AG04449 (cell line): Measurements from ENCODE around the gene FRMD4A.
A peak's percentile ranks its signal among the peaks of the same experiment; 100 is the strongest.
"Not testable (repeated sequence)": the region's sequence is repeated elsewhere in the genome, so short reads cannot be mapped to it uniquely, and the experiment has no call there.

Experiments used
- CTCF ChIA-PET: fragments of 350-600 bp; formaldehyde crosslinking; extraction: SDS; loops from one replicate; lab custom pipeline; 2021; ENCODE audit warnings: antibody characterized with exemption; lab: Yijun Ruan, JAX
- POLR2A ChIA-PET: fragments of 400-600, 350-600 bp; formaldehyde crosslinking; extraction: SDS; loops from one replicate; lab custom pipeline; 2020; ENCODE audit warnings: antibody characterized with exemption, inconsistent platforms; lab: Yijun Ruan, JAX
- DNase-seq: peaks from one replicate; pipeline ENCODE4 v3.0.0-alpha.2; 2010; ENCODE audit warnings: low read depth, low spot score
- H3K4me3 ChIP-seq: 2 replicates; pipeline ENCODE4 v1.5.1; 2011; ENCODE audit warnings: low read depth, mild to moderate bottlenecking, control low read depth, low read length
- CTCF ChIP-seq: IDR thresholded peaks from one replicate; pipeline ENCODE4 v1.5.1; 2011; ENCODE audit warnings: mild to moderate bottlenecking, moderate library complexity, low read length, control low read depth, inconsistent platforms; ENCODE audit not compliant: insufficient read depth; ENCODE audit errors: missing control alignments

The FRMD4A gene

GRCh38 chr10:13717936-13718772 is 612.6 kb downstream of the FRMD4A start:
- no peak for TF ChIP-seq CTCF
- ChIA-PET CTCF (interaction anchor here (1.1 to 1.6 kb wide), 6 partner anchors 10 to 386 kb away, joined by 3 to 6 read pairs (median 4); no protein-coding TSS in a partner anchor), POLR2A (interaction anchor here (0.5 to 2.4 kb wide), 5 partner anchors 10 to 120 kb away, joined by 3 to 11 read pairs (median 4); no protein-coding TSS in a partner anchor)
- peak overlapping the region; percentile 44 for H3K4me3 ChIP-seq
- DNase-seq, result peak; percentile 71

GRCh38 chr10:13717571-13717935 is 613.2 kb downstream of the FRMD4A start:
- ChIA-PET POLR2A (interaction anchor here (0.5 to 2.4 kb wide), 4 partner anchors 10 to 120 kb away, joined by 3 to 11 read pairs (median 4); no protein-coding TSS in a partner anchor), CTCF (interaction anchor here (1.5 to 1.6 kb wide), 2 partner anchors 10 to 21 kb away, joined by 5 to 6 read pairs; no protein-coding TSS in a partner anchor)
- no peak for DNase-seq
- peak overlapping the region; percentile 44; the same call in 1 of the 2 replicates for H3K4me3 ChIP-seq
- TF ChIP-seq CTCF, result no peak

GRCh38 chr10:13716081-13717071 is 614.3 kb downstream of the FRMD4A start:
- POLR2A ChIA-PET, result interaction anchor here (1.0 to 2.4 kb wide), 2 partner anchors 8 to 10 kb away, joined by 8 to 11 read pairs; no protein-coding TSS in a partner anchor
- CTCF ChIA-PET, result interaction anchor here (1.3 to 1.6 kb wide), 3 partner anchors 9 to 56 kb away, joined by 3 to 5 read pairs (median 4); no protein-coding TSS in a partner anchor
- H3K4me3 ChIP-seq, result no peak overlapping the region
- TF ChIP-seq CTCF, result no peak
- DNase-seq, result no peak

GRCh38 chr10:13715596-13715995 is 615.1 kb downstream of the FRMD4A start:
- DNase-seq, H3K4me3 ChIP-seq: not testable (repeated sequence)
- ChIA-PET CTCF (interaction anchor here (0.9 kb wide), 1 partner anchor 28 kb away, joined by 3 read pairs; no protein-coding TSS in a partner anchor), POLR2A (interaction anchor here (1.0 kb wide), 1 partner anchor 9 kb away, joined by 8 read pairs; no protein-coding TSS in a partner anchor)

- no peak for TF ChIP-seq CTCF
- ChIA-PET POLR2A (interaction anchor here (1.0 kb wide), 1 partner anchor 8 kb away, joined by 8 read pairs; no protein-coding TSS in a partner anchor), CTCF (interaction anchor here (0.9 kb wide), 1 partner anchor 28 kb away, joined by 3 read pairs; no protein-coding TSS in a partner anchor)
- no peak overlapping the region for H3K4me3 ChIP-seq
- DNase-seq, result no peak
Measured at GRCh38 chr10:13715100-13715499, 615.6 kb downstream of the FRMD4A start.
